ENCODE data around the gene NTPCR. TPM values are rescaled to one million over a fixed set of nuclear protein-coding genes. Genes with fewer than 3 reads are reported as not detected.
A peak's percentile ranks its signal among the peaks of the same experiment; 100 is the strongest.

NTPCR gene
- total and polyA plus RNA-seq, 4 experiments from 2014 or later, result 16.0 to 61.6 (median 24.3) TPM

GRCh38 chr1:233006108-233006507 lies 55.7 kb downstream of the NTPCR start:
- Mint-ChIP-seq H3K27me3 (no peaks in the 10 kb centered on the region), H3K4me3 (no peak overlapping the region), H3K9me3 (peaks cover 0 to 3% (median 0%) of the 10 kb centered on the region in 8 donors), H3K27ac (no peak overlapping the region), H3K4me1 (no peaks in the 10 kb centered on the region), H3K36me3 (peaks cover 65% of the 10 kb centered on the region in 2 donors)
- Histone ChIP-seq H3K4me1 (ENCODE audit: insufficient read depth, low read length) (no peaks in the 10 kb centered on the region), H3K27ac (ENCODE audit: low read depth, low read length) (no peak overlapping the region), H3K36me3 (ENCODE audit: insufficient read depth, low read length) (no peaks in the 10 kb centered on the region), H3K27me3 (ENCODE audit: insufficient read depth, low read length) (no peaks in the 10 kb centered on the region), H3K9me3 (ENCODE audit: control insufficient read depth in 1 of 2, low read length in 2 of 2) (no peaks in the 10 kb centered on the region), H3K4me3 (ENCODE audit: low read length in 2 of 2) (no peak overlapping the region)
- intact Hi-C loops (cut with micrococcal nuclease), result no loop called here
- ChIA-PET CTCF (ENCODE audit: partially characterized antibody) (interaction anchor here (1.5 kb wide), 1 partner anchor 16 kb away, joined by 4 read pairs; no protein-coding TSS in a partner anchor), POLR2A (ENCODE audit: partially characterized antibody) (no interaction called here)
- no peak for DNase-seq

DNA sequence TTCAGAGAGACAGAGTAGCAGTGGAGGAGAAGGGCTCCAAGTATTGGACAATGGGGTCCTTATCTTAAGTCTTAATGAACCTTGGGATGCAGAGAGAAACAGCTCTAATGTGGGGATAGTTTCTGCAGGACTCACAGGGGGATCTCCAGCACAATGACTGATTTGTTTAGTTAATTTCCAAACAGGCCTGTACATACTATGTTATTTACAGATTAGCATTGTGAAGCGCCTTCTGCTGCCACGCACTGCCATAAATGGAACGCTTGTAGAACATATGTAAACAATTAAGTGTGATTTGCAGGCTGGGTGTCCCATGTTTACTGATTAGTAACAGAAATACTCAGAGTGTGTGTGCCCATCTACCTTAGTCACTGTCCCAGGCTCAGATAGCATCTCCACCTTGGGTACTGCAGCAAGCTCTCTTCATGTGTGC lies 56.1 kb downstream of the NTPCR start:
- Histone ChIP-seq H3K27ac (ENCODE audit: low read depth, low read length) (no peak overlapping the region), H3K27me3 (ENCODE audit: insufficient read depth, low read length) (no peaks in the 10 kb centered on the region), H3K4me1 (ENCODE audit: insufficient read depth, low read length) (no peaks in the 10 kb centered on the region), H3K4me3 (ENCODE audit: low read length in 2 of 2) (no peak overlapping the region), H3K36me3 (ENCODE audit: insufficient read depth, low read length) (no peaks in the 10 kb centered on the region), H3K9me3 (ENCODE audit: control insufficient read depth in 1 of 2, low read length in 2 of 2) (no peaks in the 10 kb centered on the region)
- POLR2A ChIA-PET (ENCODE audit: partially characterized antibody), result no interaction called here
- Mint-ChIP-seq H3K27me3 (no peaks in the 10 kb centered on the region), H3K9me3 (peaks cover 0 to 3% (median 0%) of the 10 kb centered on the region in 8 donors), H3K36me3 (peaks cover 63 to 66% of the 10 kb centered on the region in 2 donors), H3K27ac (no peak overlapping the region), H3K4me3 (no peak overlapping the region), H3K4me1 (no peaks in the 10 kb centered on the region)
- no peak for DNase-seq
- CTCF ChIA-PET (ENCODE audit: partially characterized antibody), result interaction anchor here (1.5 kb wide), 1 partner anchor 16 kb away, joined by 4 read pairs; no protein-coding TSS in a partner anchor
- intact Hi-C loops (cut with micrococcal nuclease), result no loop called here

DNA sequence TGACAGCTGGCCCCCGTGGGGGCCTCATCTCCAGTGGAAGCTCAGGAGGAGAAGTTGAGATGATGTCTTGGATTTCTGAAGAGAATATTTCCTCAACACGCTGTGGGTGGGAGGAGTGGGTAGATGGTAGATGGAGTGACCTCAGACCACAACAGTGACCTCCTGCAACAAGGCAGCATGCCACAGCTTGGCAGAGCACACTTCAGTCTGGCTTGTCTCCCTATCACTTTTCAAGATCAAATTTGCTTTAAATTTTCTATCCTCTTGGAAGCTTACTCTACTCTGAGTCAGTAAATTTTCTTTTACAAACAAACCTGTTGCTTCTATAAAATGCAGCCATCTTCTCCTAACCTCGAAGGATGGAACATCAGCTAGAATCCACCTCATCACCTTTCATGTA lies 59.7 kb downstream of the NTPCR start:
- H3K4me1 ChIP-seq (ENCODE audit: insufficient read depth, low read length), result no peaks in the 10 kb centered on the region
- POLR2A ChIA-PET (ENCODE audit: partially characterized antibody), result no interaction called here
- H3K36me3 ChIP-seq (ENCODE audit: insufficient read depth, low read length), result no peaks in the 10 kb centered on the region
- H3K27me3 Mint-ChIP-seq, result no peaks in the 10 kb centered on the region
- H3K36me3 Mint-ChIP-seq, result peaks cover 70 to 78% of the 10 kb centered on the region in 2 donors
- H3K4me1 Mint-ChIP-seq, result no peaks in the 10 kb centered on the region
- H3K27me3 ChIP-seq (ENCODE audit: insufficient read depth, low read length), result no peaks in the 10 kb centered on the region
- intact Hi-C loops (cut with micrococcal nuclease), result no loop called here
- H3K9me3 ChIP-seq (ENCODE audit: control insufficient read depth in 1 of 2, low read length in 2 of 2), result no peaks in the 10 kb centered on the region
- no peaks in the 10 kb centered on the region for H3K9me3 Mint-ChIP-seq
- CTCF ChIA-PET (ENCODE audit: partially characterized antibody), result no interaction called here
- no peak overlapping the region for H3K27ac Mint-ChIP-seq
- no peak for DNase-seq
- H3K27ac ChIP-seq (ENCODE audit: low read depth, low read length), result no peak overlapping the region
- H3K4me3 Mint-ChIP-seq, result no peak overlapping the region
- no peak overlapping the region for H3K4me3 ChIP-seq (ENCODE audit: low read length in 2 of 2)

DNA sequence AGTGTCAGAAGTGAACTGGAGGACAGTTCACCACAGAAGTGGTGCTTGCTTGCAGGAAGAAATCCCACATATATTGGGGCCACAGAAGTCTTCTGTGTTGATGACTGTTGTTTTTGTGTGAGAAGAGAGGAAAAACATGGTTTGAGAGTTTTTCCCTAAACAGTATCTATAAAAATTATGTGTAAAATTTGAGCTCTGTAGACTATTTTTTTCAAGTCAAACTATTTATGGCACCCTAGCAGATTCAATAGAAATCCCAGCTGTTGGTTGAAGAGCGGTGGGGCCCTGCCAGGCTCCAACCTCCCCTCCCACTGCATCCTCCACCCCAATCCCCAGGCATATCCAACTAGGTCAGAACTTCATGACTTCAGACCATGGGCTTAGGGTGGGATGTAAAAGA lies 61.6 kb downstream of the NTPCR start:
- Mint-ChIP-seq H3K36me3 (peaks cover 62 to 73% of the 10 kb centered on the region in 2 donors), H3K4me1 (no peaks in the 10 kb centered on the region), H3K27me3 (no peaks in the 10 kb centered on the region), H3K4me3 (no peak overlapping the region), H3K27ac (peak overlapping the region in 1 of 7 donors; percentile 63), H3K9me3 (no peaks in the 10 kb centered on the region)
- POLR2A ChIA-PET (ENCODE audit: partially characterized antibody), result no interaction called here
- intact Hi-C loops (cut with micrococcal nuclease), result no loop called here
- no peak overlapping the region for H3K27ac ChIP-seq (ENCODE audit: low read depth, low read length)
- no peaks in the 10 kb centered on the region for H3K9me3 ChIP-seq (ENCODE audit: control insufficient read depth in 1 of 2, low read length in 2 of 2)
- H3K4me1 ChIP-seq (ENCODE audit: insufficient read depth, low read length), result no peaks in the 10 kb centered on the region
- DNase-seq, result no peak
- no peak overlapping the region for H3K4me3 ChIP-seq (ENCODE audit: low read length in 2 of 2)
- no peaks in the 10 kb centered on the region for H3K27me3 ChIP-seq (ENCODE audit: insufficient read depth, low read length)
- CTCF ChIA-PET (ENCODE audit: partially characterized antibody), result no interaction called here
- no peaks in the 10 kb centered on the region for H3K36me3 ChIP-seq (ENCODE audit: insufficient read depth, low read length)

GRCh38 chr1:233015965-233016364 lies 65.6 kb downstream of the NTPCR start:
- Histone ChIP-seq H3K4me3 (ENCODE audit: low read length in 2 of 2) (no peak overlapping the region), H3K27me3 (ENCODE audit: insufficient read depth, low read length) (no peaks in the 10 kb centered on the region), H3K4me1 (ENCODE audit: insufficient read depth, low read length) (no peaks in the 10 kb centered on the region), H3K9me3 (ENCODE audit: control insufficient read depth in 1 of 2, low read length in 2 of 2) (no peaks in the 10 kb centered on the region), H3K36me3 (ENCODE audit: insufficient read depth, low read length) (no peaks in the 10 kb centered on the region), H3K27ac (ENCODE audit: low read depth, low read length) (no peak overlapping the region)
- DNase-seq, result no peak
- Mint-ChIP-seq H3K27ac (peak overlapping the region in 2 of 7 donors; percentile 10 to 36), H3K27me3 (no peaks in the 10 kb centered on the region), H3K4me3 (no peak overlapping the region), H3K9me3 (no peaks in the 10 kb centered on the region), H3K4me1 (peaks cover 1 to 7% (median 4%) of the 10 kb centered on the region in 4 donors), H3K36me3 (peaks cover 67 to 68% of the 10 kb centered on the region in 2 donors)
- intact Hi-C loops (cut with micrococcal nuclease), result no loop called here
- ChIA-PET CTCF (ENCODE audit: partially characterized antibody) (interaction anchor here (2.3 kb wide), 1 partner anchor 8 kb away, joined by 6 read pairs; no protein-coding TSS in a partner anchor), POLR2A (ENCODE audit: partially characterized antibody) (no interaction called here)

DNA sequence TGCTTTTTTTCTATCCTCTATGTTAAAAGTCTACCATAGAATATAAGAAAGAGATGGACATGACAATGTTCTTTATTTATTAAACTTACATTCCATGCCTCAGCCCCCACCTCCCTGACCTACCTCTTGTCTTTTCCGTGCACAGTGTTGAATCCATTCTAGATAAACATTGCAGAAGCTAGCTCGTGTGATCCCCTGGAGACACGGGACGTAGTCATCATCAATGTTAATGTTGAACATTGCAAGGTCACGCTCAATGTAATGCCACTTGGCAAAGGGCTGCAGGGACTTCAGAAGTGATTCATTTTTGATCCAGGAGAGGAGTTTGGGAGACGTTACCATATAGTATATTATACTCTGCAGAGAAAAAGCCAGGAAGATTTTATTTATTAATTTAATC lies 66.4 kb downstream of the NTPCR start:
- Mint-ChIP-seq H3K9me3 (no peaks in the 10 kb centered on the region), H3K4me3 (no peak overlapping the region), H3K4me1 (peaks cover 1 to 11% (median 6%) of the 10 kb centered on the region in 4 donors), H3K36me3 (peaks cover 64 to 65% of the 10 kb centered on the region in 2 donors), H3K27me3 (no peaks in the 10 kb centered on the region), H3K27ac (peak overlapping the region in 1 of 7 donors; percentile 35)
- POLR2A ChIA-PET (ENCODE audit: partially characterized antibody), result no interaction called here
- Histone ChIP-seq H3K27ac (ENCODE audit: low read depth, low read length) (no peak overlapping the region), H3K27me3 (ENCODE audit: insufficient read depth, low read length) (no peaks in the 10 kb centered on the region), H3K4me3 (ENCODE audit: low read length in 2 of 2) (no peak overlapping the region), H3K9me3 (ENCODE audit: control insufficient read depth in 1 of 2, low read length in 2 of 2) (no peaks in the 10 kb centered on the region), H3K36me3 (ENCODE audit: insufficient read depth, low read length) (no peaks in the 10 kb centered on the region), H3K4me1 (ENCODE audit: insufficient read depth, low read length) (no peaks in the 10 kb centered on the region)
- DNase-seq, result no peak
- CTCF ChIA-PET (ENCODE audit: partially characterized antibody), result no interaction called here
- intact Hi-C loops (cut with micrococcal nuclease), result no loop called here

- DNase-seq, result no peak
- H3K27ac ChIP-seq (ENCODE audit: low read depth, low read length), result no peak overlapping the region
- intact Hi-C loops (cut with micrococcal nuclease), result no loop called here
- no peaks in the 10 kb centered on the region for H3K36me3 ChIP-seq (ENCODE audit: insufficient read depth, low read length)
- H3K9me3 ChIP-seq (ENCODE audit: control insufficient read depth in 1 of 2, low read length in 2 of 2), result no peaks in the 10 kb centered on the region
- Mint-ChIP-seq H3K27ac (peak overlapping the region in 1 of 7 donors; percentile 19), H3K36me3 (peaks cover 51 to 54% of the 10 kb centered on the region in 2 donors), H3K9me3 (no peaks in the 10 kb centered on the region), H3K4me3 (no peak overlapping the region), H3K4me1 (peaks cover 1 to 17% (median 12%) of the 10 kb centered on the region in 4 donors), H3K27me3 (no peaks in the 10 kb centered on the region)
- CTCF ChIA-PET (ENCODE audit: partially characterized antibody), result no interaction called here
- POLR2A ChIA-PET (ENCODE audit: partially characterized antibody), result no interaction called here
- H3K4me3 ChIP-seq (ENCODE audit: low read length in 2 of 2), result no peak overlapping the region
- H3K4me1 ChIP-seq (ENCODE audit: insufficient read depth, low read length), result no peaks in the 10 kb centered on the region
- no peaks in the 10 kb centered on the region for H3K27me3 ChIP-seq (ENCODE audit: insufficient read depth, low read length)
Observed at GRCh38 chr1:233019083-233019482, 68.7 kb downstream of the NTPCR start.

Data from CD4-positive, alpha-beta memory T cell (primary cell).